GM23338 (cell line): ENCODE results near the gene TP73. TPM values are rescaled to one million over a fixed set of nuclear protein-coding genes. Genes with fewer than 3 reads are reported as not detected.

Experiments
- ATAC-seq: fragments of 200-7000 bp; cut with Tn5 transposase; 3 replicates; pipeline ENCODE4 v1.9.1; 2020
- DNase-seq: peaks from one replicate; pipeline ENCODE4 v3.0.0-alpha.2; 2015; ENCODE audit warnings: low spot score
- H2AFZ ChIP-seq: fragments of 200-600 bp; sonication (generic); 2 replicates; pipeline ENCODE4 v1.8.0; 2016; ENCODE audit warnings: antibody characterized with exemption, mild to moderate bottlenecking, moderate library complexity
- H3F3A ChIP-seq: fragments of 200-600 bp; sonication (generic); replicated peaks from 2 replicates; pipeline ENCODE4 v1.8.0; 2017; ENCODE audit warnings: antibody characterized with exemption, mixed run types, low read depth
- H3K27ac ChIP-seq: fragments of 200-600 bp; sonication (generic); 2 replicates; pipeline ENCODE4 v1.6.1; 2016; ENCODE audit warnings: low read depth
- H3K27me3 ChIP-seq: fragments of 200-600 bp; sonication (generic); 2 replicates; pipeline ENCODE4 v1.8.0; 2016; ENCODE audit warnings: mild to moderate bottlenecking, mixed run types, moderate library complexity; ENCODE audit not compliant: insufficient read depth
- H3K36me3 ChIP-seq: fragments of 200-600 bp; sonication (generic); 2 replicates; pipeline ENCODE4 v1.8.0; 2016; ENCODE audit warnings: mild to moderate bottlenecking; ENCODE audit not compliant: insufficient read depth
- H3K4me1 ChIP-seq: fragments of 200-600 bp; sonication (generic); 2 replicates; pipeline ENCODE4 v1.8.0; 2016; ENCODE audit warnings: mild to moderate bottlenecking, moderate library complexity; ENCODE audit not compliant: insufficient read depth
- H3K4me2 ChIP-seq: fragments of 200-600 bp; sonication (generic); 2 replicates; pipeline ENCODE4 v1.7.1; 2017; ENCODE audit warnings: mixed run types
- H3K4me3 ChIP-seq: fragments of 200-600 bp; sonication (generic); 2 replicates; pipeline ENCODE4 v1.6.1; 2016; ENCODE audit warnings: mixed run types
- H3K79me2 ChIP-seq: fragments of 200-600 bp; sonication (generic); replicated peaks from 2 replicates; pipeline ENCODE4 v1.8.0; 2017; ENCODE audit warnings: mild to moderate bottlenecking; ENCODE audit not compliant: insufficient read depth
- H3K9me2 ChIP-seq: fragments of 200-600 bp; sonication (generic); 2 replicates; pipeline ENCODE4 v1.8.0; 2017; ENCODE audit not compliant: insufficient read depth
- H4K20me1 ChIP-seq: fragments of 200-600 bp; sonication (generic); replicated peaks from 2 replicates; pipeline ENCODE4 v1.8.0; 2017; ENCODE audit warnings: mild to moderate bottlenecking; ENCODE audit not compliant: insufficient read depth
- H3K27ac Mint-ChIP-seq: 2 replicates; pipeline ENCODE4 v1.8.0; 2020; ENCODE audit warnings: inconsistent platforms, mild to moderate bottlenecking, moderate library complexity, mixed read lengths
- H3K27me3 Mint-ChIP-seq: 3 replicates; pipeline ENCODE4 v1.8.0; 2022; ENCODE audit warnings: low read depth, mild to moderate bottlenecking, moderate library complexity, mixed read lengths, inconsistent platforms; ENCODE audit not compliant: insufficient read depth, poor library complexity
- H3K36me3 Mint-ChIP-seq: 3 replicates; pipeline ENCODE4 v1.8.0; 2021; ENCODE audit warnings: low read depth, mild to moderate bottlenecking, inconsistent platforms, moderate library complexity, mixed read lengths
- H3K4me1 Mint-ChIP-seq: 3 replicates; pipeline ENCODE4 v1.8.0; 2020; ENCODE audit warnings: mild to moderate bottlenecking, inconsistent platforms, mixed read lengths
- H3K4me3 Mint-ChIP-seq: 3 replicates; pipeline ENCODE4 v1.8.0; 2021; ENCODE audit warnings: moderate library complexity, mild to moderate bottlenecking, inconsistent platforms, mixed read lengths
- H3K9me3 Mint-ChIP-seq: 3 replicates; pipeline ENCODE4 v1.8.0; 2020; ENCODE audit warnings: moderate library complexity, mild to moderate bottlenecking, inconsistent platforms, mixed read lengths
- CREB1 ChIP-seq: fragments of 250-450 bp; sonication (Bioruptor Pico); IDR thresholded peaks from 2 replicates; pipeline ENCODE4 v1.5.0; 2020; ENCODE audit warnings: low read depth, mild to moderate bottlenecking, moderate library complexity
- CTCF ChIP-seq, 2 experiments: fragments of 200-600 bp in 1 of 2; sonication (generic) in 1 of 2; conservative IDR thresholded peaks; 2 replicates each; pipeline versions ENCODE4 v1.5.1 to v1.6.1; 2016 to 2017; ENCODE audit warnings: antibody characterized with exemption in 2 of 2, low read depth in 2 of 2, mild to moderate bottlenecking in 2 of 2, moderate library complexity in 1 of 2
- ETS1 ChIP-seq: IDR thresholded peaks from 2 replicates; pipeline ENCODE4 v1.6.1; 2016; ENCODE audit warnings: antibody characterized with exemption
- EZH2 ChIP-seq: fragments of 200-600 bp; sonication (generic); IDR thresholded peaks from one replicate; pipeline ENCODE4 v1.8.0; 2017; ENCODE audit warnings: antibody characterized with exemption, mild to moderate bottlenecking, low read depth; ENCODE audit not compliant: unreplicated experiment
- EZH2phosphoT487 ChIP-seq: fragments of 200-600 bp; sonication (generic); IDR thresholded peaks from one replicate; pipeline ENCODE4 v1.8.1; 2018; ENCODE audit warnings: antibody characterized with exemption; ENCODE audit not compliant: unreplicated experiment
- JUNB ChIP-seq: IDR thresholded peaks from one replicate; pipeline ENCODE4 v1.6.1; 2016; ENCODE audit warnings: antibody characterized with exemption; ENCODE audit not compliant: unreplicated experiment
- NANOG ChIP-seq: IDR thresholded peaks from 2 replicates; pipeline ENCODE4 v1.6.1; 2016; ENCODE audit warnings: antibody characterized with exemption, borderline replicate concordance
- POLR2AphosphoS5 ChIP-seq: IDR thresholded peaks from 2 replicates; pipeline ENCODE4 v1.6.1; 2016; ENCODE audit warnings: antibody characterized with exemption, low read depth
- REST ChIP-seq: IDR thresholded peaks from one replicate; pipeline ENCODE4 v1.6.1; 2018; ENCODE audit warnings: antibody characterized with exemption; ENCODE audit not compliant: unreplicated experiment
- STAT1 ChIP-seq: IDR thresholded peaks from one replicate; pipeline ENCODE4 v1.6.1; 2016; ENCODE audit warnings: antibody characterized with exemption; ENCODE audit not compliant: unreplicated experiment
- ZNF114 ChIP-seq: fragments of 250-450 bp; sonication (Bioruptor Pico); IDR thresholded peaks from 2 replicates; pipeline ENCODE4 v1.5.0; 2020; ENCODE audit warnings: mild to moderate bottlenecking, moderate library complexity
- ZNF331 ChIP-seq: fragments of 250-450 bp; sonication (Bioruptor Pico); IDR thresholded peaks from 2 replicates; pipeline ENCODE4 v1.5.0; 2020; ENCODE audit warnings: low read depth, mild to moderate bottlenecking, moderate library complexity
- ZNF462 ChIP-seq: fragments of 250-450 bp; sonication (Bioruptor Pico); IDR thresholded peaks from 2 replicates; pipeline ENCODE4 v1.5.0; 2020; ENCODE audit warnings: mild to moderate bottlenecking, moderate library complexity
- polyA plus RNA-seq: library from polyadenylated mRNA; unstranded; fragments of >200 nt; fragmentation: Nextera tagmentation; extraction: Ambion mirVana; gene quantifications from 2 replicates; pipeline ENCODE4 v1.2.1, GENCODE V29; 2016
- total RNA-seq: library from RNA; depleted of rRNA; stranded (reverse); fragments of >200 nt; shearing (Covaris generic); gene quantifications from 2 replicates; pipeline ENCODE4 v1.2.3, GENCODE V29; 2014

TP73 gene
- total and polyA plus RNA-seq, 2 experiments from 2014 or later, result 1.4 to 3.4 TPM

- no peaks in the 10 kb centered on the region for H3K36me3 Mint-ChIP-seq
- no peaks in the 10 kb centered on the region for H3K27me3 ChIP-seq
- H3K4me3 Mint-ChIP-seq, result no peak overlapping the region
- no peaks in the 10 kb centered on the region for H3K9me2 ChIP-seq
- H3F3A ChIP-seq, result no peaks in the 10 kb centered on the region
- H4K20me1 ChIP-seq, result no peaks in the 10 kb centered on the region
- H3K4me1 ChIP-seq, result peaks cover 4% of the 10 kb centered on the region; the same call in 1 of the 2 replicates
- ATAC-seq (no peak), DNase-seq (no peak)
- no peaks in the 10 kb centered on the region for H3K9me3 Mint-ChIP-seq
- H3K4me3 ChIP-seq, result no peak overlapping the region
- no peak overlapping the region for H3K4me2 ChIP-seq
- peaks cover 21% of the 10 kb centered on the region for H3K4me1 Mint-ChIP-seq
- H3K27ac ChIP-seq, result no peak overlapping the region
- TF ChIP-seq ZNF331 (CRISPR knock-in tag) (no peak), CREB1 (CRISPR knock-in tag) (no peak), EZH2phosphoT487 (no peak), POLR2AphosphoS5 (no peak), ZNF114 (no peak), ZNF462 (CRISPR knock-in tag) (no peak), EZH2 (no peak), STAT1 (no peak), REST (no peak), NANOG (no peak), JUNB (no peak), ETS1 (no peak), CTCF (conservative IDR thresholded peaks at IDR 0.05; ENCODE audit: low read depth in 2 of 2) (no peak)
- H3K27me3 Mint-ChIP-seq, result peaks cover 23% of the 10 kb centered on the region
- H3K27ac Mint-ChIP-seq, result no peak overlapping the region
- H3K36me3 ChIP-seq, result no peaks in the 10 kb centered on the region
- no peaks in the 10 kb centered on the region for H3K79me2 ChIP-seq
- no peak overlapping the region for H2AFZ ChIP-seq
Measured at GRCh38 chr1:3669971-3670431, 17.7 kb downstream of the TP73 start.
